K562 (cell line): Measurements from ENCODE around the gene TIMP3. TPM values are rescaled to one million over a fixed set of nuclear protein-coding genes. Genes with fewer than 3 reads are reported as not detected.

ENCODE experiments used
- ATAC-seq: fragments of 200-7000 bp; cut with Tn5 transposase; 3 replicates; pipeline ENCODE4 v1.9.1; 2020; ENCODE audit warnings: moderate library complexity
- BruUV-seq: library from RNA; stranded (reverse); fragments of 400-500 nt; replicated peaks from 2 replicates; lab custom pipeline; 2021; lab: Mats Ljungman, UMichigan
- CTCF ChIA-PET: fragments of 300-600 bp; formaldehyde crosslinking; extraction: SDS; loops from one replicate; lab custom pipeline; 2021; ENCODE audit warnings: low intra/inter-chr PET ratio; lab: Yijun Ruan, JAX
- POLR2A ChIA-PET: fragments of 300-600, 350-650 bp; sonication (Branson Sonifier 250); formaldehyde crosslinking; extraction: SDS; loops from one replicate; lab custom pipeline; 2021; ENCODE audit warnings: antibody characterized with exemption, inconsistent platforms; lab: Yijun Ruan, JAX
- DNase-seq, 4 experiments: peaks; one replicate each; pipeline versions ENCODE4 v3.0.0 to v3.0.0-alpha.2; 2011 to 2018; ENCODE audit warnings: low spot score in 3 of 4, mixed read lengths in 3 of 4; ENCODE audit errors: extremely low read depth in 1 of 4
- FAIRE-seq: peaks from 2 replicates; lab custom pipeline; 2011; peaks lifted over from hg19 to GRCh38; lab: Jason Lieb, UNC
- H2AFZ ChIP-seq: 2 replicates; pipeline ENCODE4 v1.6.0; 2011; ENCODE audit warnings: low read depth, low read length, control low read depth, inconsistent platforms
- H3K27ac ChIP-seq: fragments of 200-600 bp; 3 replicates; pipeline ENCODE4 v1.8.0; 2011; ENCODE audit warnings: low read depth, mild to moderate bottlenecking, control low read depth, inconsistent platforms, low read length, moderate library complexity, mixed read lengths; ENCODE audit errors: extremely low read depth
- H3K27me3 ChIP-seq, 2 experiments: fragments of 300-600 bp in 1 of 2; 2 replicates in 1 of 2; 3 replicates in 1 of 2; pipeline versions ENCODE4 v1.6.0 to v1.8.0; 2011; ENCODE audit warnings: inconsistent platforms in 2 of 2, low read length in 2 of 2, mild to moderate bottlenecking in 1 of 2, mixed read lengths in 1 of 2, moderate library complexity in 1 of 2; ENCODE audit not compliant: control insufficient read depth in 2 of 2, insufficient read depth in 2 of 2
- H3K36me3 ChIP-seq: fragments of 300-600 bp; 3 replicates; pipeline ENCODE4 v1.8.0; 2011; ENCODE audit warnings: mild to moderate bottlenecking, low read length, inconsistent platforms; ENCODE audit not compliant: control insufficient read depth, insufficient read depth
- H3K4me1 ChIP-seq, 2 experiments: fragments of 200-600 bp in 1 of 2; replicated peaks in 1 of 2; 2 replicates in 1 of 2; 3 replicates in 1 of 2; pipeline versions ENCODE4 v1.5.1 to v1.8.0; 2011; ENCODE audit warnings: inconsistent platforms in 2 of 2, low read length in 2 of 2, mild to moderate bottlenecking in 1 of 2, mixed read lengths in 1 of 2, moderate library complexity in 1 of 2; ENCODE audit not compliant: control insufficient read depth in 2 of 2, insufficient read depth in 2 of 2
- H3K4me2 ChIP-seq: 2 replicates; pipeline ENCODE4 v1.6.1; 2011; ENCODE audit warnings: low read length, control low read depth, inconsistent platforms, mixed read lengths; ENCODE audit not compliant: insufficient read depth
- H3K4me3 ChIP-seq: fragments of 200-600 bp; sonication (generic), shearing (Covaris generic); 2 replicates; pipeline ENCODE4 v1.5.1; 2016; ENCODE audit warnings: control low read depth, inconsistent platforms
- H3K79me2 ChIP-seq: fragments of 200-600 bp; 3 replicates; pipeline ENCODE4 v1.8.0; 2011; ENCODE audit warnings: low read length, inconsistent platforms; ENCODE audit not compliant: control insufficient read depth, insufficient read depth
- H3K9ac ChIP-seq, 2 experiments: 2 replicates each; pipeline versions ENCODE4 v1.6.0 to v1.6.1; 2011; ENCODE audit warnings: low read depth in 2 of 2, low read length in 2 of 2, control low read depth in 1 of 2, inconsistent platforms in 1 of 2, mild to moderate bottlenecking in 1 of 2, mixed read lengths in 1 of 2; ENCODE audit not compliant: insufficient read depth in 1 of 2
- H3K9me1 ChIP-seq: one replicate; pipeline ENCODE4 v1.6.0; 2011; ENCODE audit warnings: inconsistent platforms, mild to moderate bottlenecking, low read length, moderate library complexity; ENCODE audit not compliant: control insufficient read depth, insufficient read depth
- H3K9me3 ChIP-seq: replicated peaks from 2 replicates; pipeline ENCODE4 v1.5.1; 2011; ENCODE audit warnings: low read depth, low read length, inconsistent platforms; ENCODE audit not compliant: control insufficient read depth, insufficient read depth
- H4K20me1 ChIP-seq: replicated peaks from 2 replicates; pipeline ENCODE4 v1.6.1; 2011; ENCODE audit warnings: low read length, inconsistent platforms, mixed read lengths; ENCODE audit not compliant: control insufficient read depth, insufficient read depth
- CLOCK ChIP-seq: fragments of 250-450 bp; sonication (Bioruptor Pico); IDR thresholded peaks from 2 replicates; pipeline ENCODE4 v1.4.0; 2020; ENCODE audit warnings: mild to moderate bottlenecking, moderate library complexity, borderline replicate concordance
- KAT7 ChIP-seq: sonication (generic); formaldehyde crosslinking; IDR thresholded peaks from 2 replicates; pipeline ENCODE4 v1.8.0; 2022; ENCODE audit warnings: missing genetic modification reagents, mild to moderate bottlenecking, borderline replicate concordance
- MCM3 ChIP-seq: fragments of 450-650 bp; IDR thresholded peaks from 2 replicates; pipeline ENCODE4 v1.6.1; 2016
- MTF1 ChIP-seq: fragments of 250-450 bp; sonication (Bioruptor Pico); IDR thresholded peaks from 2 replicates; pipeline ENCODE4 v1.9.0; 2021; ENCODE audit warnings: moderate library complexity, mild to moderate bottlenecking, inconsistent platforms, borderline replicate concordance
- NEUROD1 ChIP-seq: fragments of 150-350 bp; IDR thresholded peaks from 2 replicates; pipeline ENCODE4 v1.6.1; 2014; ENCODE audit warnings: borderline replicate concordance, low read length, low read depth; ENCODE audit not compliant: partially characterized antibody
- NRF1 ChIP-seq, 2 experiments: fragments of 450-650 bp; IDR thresholded peaks in 1 of 2; conservative IDR thresholded peaks in 1 of 2; 2 replicates each; pipeline ENCODE4 v1.6.1; 2014; ENCODE audit warnings: mild to moderate bottlenecking in 2 of 2
- PBX2 ChIP-seq, 2 experiments: IDR thresholded peaks in 1 of 2; conservative IDR thresholded peaks in 1 of 2; 2 replicates each; pipeline ENCODE4 v1.6.1; 2016; ENCODE audit warnings: low read depth in 2 of 2, mild to moderate bottlenecking in 1 of 2, missing compliant biosample characterization in 1 of 2, missing genetic modification characterization in 1 of 2, moderate library complexity in 1 of 2
- SMARCA4 ChIP-seq: fragments of 450-650 bp; IDR thresholded peaks from 2 replicates; pipeline ENCODE4 v1.6.1; 2016
- SRSF7 ChIP-seq: fragments of 200-400 bp; formaldehyde crosslinking; optimal IDR thresholded peaks from 2 replicates; pipeline ENCODE3; 2017; ENCODE audit warnings: mild to moderate bottlenecking, low read depth, low read length
- STAT5B ChIP-seq: fragments of 250-450 bp; sonication (Bioruptor Pico); IDR thresholded peaks from 2 replicates; pipeline ENCODE4 v1.8.0; 2021; ENCODE audit warnings: mild to moderate bottlenecking, inconsistent platforms
- ZNF76 ChIP-seq: fragments of 250-450 bp; sonication (Bioruptor Pico); IDR thresholded peaks from 2 replicates; pipeline ENCODE4 v1.4.0; 2020; ENCODE audit warnings: mild to moderate bottlenecking, moderate library complexity, borderline replicate concordance
- ZNF830 ChIP-seq: fragments of 250-450 bp; sonication (Bioruptor Pico); IDR thresholded peaks from 2 replicates; pipeline ENCODE4 v1.5.0; 2021; ENCODE audit warnings: mild to moderate bottlenecking
- WGBS: fragments of 100-300 bp; shearing (Covaris generic); methylation state at CpG from one replicate; pipeline ENCODE4 v1.1.6; 2016; ENCODE audit warnings: low coverage, mixed read lengths; ENCODE audit not compliant: insufficient coverage; ENCODE audit errors: missing lambda C conversion rate; 5-methylcytosine and 5-hydroxymethylcytosine counted together
- in situ Hi-C: fragments of 300-500 bp; cut with MboI; formaldehyde crosslinking; loops from 4 replicates; pipeline ENCODE4 v1.15.0; 2018; ENCODE audit warnings: inconsistent platforms, mixed read lengths
- intact Hi-C: fragments of 100-400 bp; cut with micrococcal nuclease; formaldehyde crosslinking; loops from 2 replicates; pipeline ENCODE4 v1.14.2; 2022
- polyA plus RNA-seq, 8 experiments: library from polyadenylated mRNA; depleted of rRNA in 4 of 8; stranded (reverse) in 5 of 8; unstranded in 3 of 8; fragments of >200 nt; fragmentation: Nextera tagmentation in 2 of 8; fragmentation: Illumina TruSeq in 1 of 8; extraction: Ambion mirVana in 2 of 8; extraction: Trizol in 1 of 8; gene quantifications; 2 replicates each; pipeline versions ENCODE4 v1.2.1 to v1.2.3, GENCODE V29; 2011 to 2014; ENCODE audit warnings: inconsistent platforms in 1 of 8, missing spikeins in 1 of 8
- total RNA-seq, 7 experiments: library from RNA; depleted of rRNA in 6 of 7; stranded (reverse); fragments of >200 nt in 6 of 7; fragmentation: Illumina TruSeq in 2 of 7; extraction: Trizol in 2 of 7; gene quantifications; 2 replicates each; pipeline versions ENCODE4 v1.2.1 to v1.2.3, GENCODE V29; 2011 to 2021; ENCODE audit warnings: low replicate concordance in 1 of 7
- TF ChIP-seq, protein P1 (sequence below): fragments of 450-650 bp; IDR thresholded peaks from 2 replicates; pipeline ENCODE4 v1.7.1; 2018; ENCODE audit warnings: mild to moderate bottlenecking, low read depth; ENCODE audit not compliant: partially characterized antibody

Gene TIMP3
- total and polyA plus RNA-seq, 9 of the 15 experiments (the other 6 are each of a cell fraction or from before 2014, with no cell fraction given), result 0.07 to 0.73 (median 0.18) TPM

DNA sequence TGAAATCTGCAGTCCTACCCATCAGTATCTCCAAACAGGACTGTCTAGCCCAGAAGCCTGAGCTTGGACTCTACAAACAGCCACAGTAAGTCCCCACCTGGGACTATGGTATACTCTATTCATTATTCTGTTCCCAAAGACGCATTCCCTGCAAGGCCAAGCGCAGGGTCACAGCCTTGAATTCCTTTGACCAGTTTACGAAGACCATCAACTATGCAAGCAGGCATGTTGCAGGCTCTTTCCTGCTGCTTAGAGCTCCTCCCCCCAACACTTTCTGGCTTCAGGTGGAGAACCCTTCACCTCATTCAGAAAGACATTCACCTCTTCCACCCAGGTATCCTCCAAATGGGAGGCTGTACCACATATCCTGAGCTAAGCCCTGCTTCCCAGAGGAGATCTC is 62.5 kb downstream of the TIMP3 start (continued):
- TF ChIP-seq, protein P1, sequence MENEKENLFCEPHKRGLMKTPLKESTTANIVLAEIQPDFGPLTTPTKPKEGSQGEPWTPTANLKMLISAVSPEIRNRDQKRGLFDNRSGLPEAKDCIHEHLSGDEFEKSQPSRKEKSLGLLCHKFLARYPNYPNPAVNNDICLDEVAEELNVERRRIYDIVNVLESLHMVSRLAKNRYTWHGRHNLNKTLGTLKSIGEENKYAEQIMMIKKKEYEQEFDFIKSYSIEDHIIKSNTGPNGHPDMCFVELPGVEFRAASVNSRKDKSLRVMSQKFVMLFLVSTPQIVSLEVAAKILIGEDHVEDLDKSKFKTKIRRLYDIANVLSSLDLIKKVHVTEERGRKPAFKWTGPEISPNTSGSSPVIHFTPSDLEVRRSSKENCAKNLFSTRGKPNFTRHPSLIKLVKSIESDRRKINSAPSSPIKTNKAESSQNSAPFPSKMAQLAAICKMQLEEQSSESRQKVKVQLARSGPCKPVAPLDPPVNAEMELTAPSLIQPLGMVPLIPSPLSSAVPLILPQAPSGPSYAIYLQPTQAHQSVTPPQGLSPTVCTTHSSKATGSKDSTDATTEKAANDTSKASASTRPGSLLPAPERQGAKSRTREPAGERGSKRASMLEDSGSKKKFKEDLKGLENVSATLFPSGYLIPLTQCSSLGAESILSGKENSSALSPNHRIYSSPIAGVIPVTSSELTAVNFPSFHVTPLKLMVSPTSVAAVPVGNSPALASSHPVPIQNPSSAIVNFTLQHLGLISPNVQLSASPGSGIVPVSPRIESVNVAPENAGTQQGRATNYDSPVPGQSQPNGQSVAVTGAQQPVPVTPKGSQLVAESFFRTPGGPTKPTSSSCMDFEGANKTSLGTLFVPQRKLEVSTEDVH, result no peak
- TF ChIP-seq NRF1 (conservative IDR thresholded peaks at IDR 0.05 in 1 of 2, IDR thresholded peaks at IDR 0.05 in 1 of 2), result no peak

DNA sequence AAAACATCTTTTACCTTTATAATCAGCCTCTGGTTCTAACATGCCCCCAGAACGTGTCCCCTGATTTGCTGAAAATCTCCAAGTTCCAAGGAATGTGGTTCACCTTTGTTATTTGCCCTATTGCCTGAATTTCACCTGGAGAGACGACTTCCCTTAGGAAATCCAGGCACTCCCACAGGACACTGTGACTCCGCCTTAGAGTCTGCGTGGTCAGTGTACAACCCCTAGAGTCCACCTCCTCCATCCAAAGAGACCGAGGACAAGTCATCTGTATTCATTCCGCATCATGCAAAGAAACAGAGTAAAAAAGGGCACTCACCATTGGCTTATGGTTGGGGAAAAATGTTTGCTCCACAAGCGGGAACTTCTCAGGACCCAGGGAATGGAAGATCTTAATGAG is 63.1 kb downstream of the TIMP3 start:
- peaks cover 0 to 3% of the 10 kb centered on the region in 2 experiments; a peak in 2 of 5 replicates for H3K4me1 ChIP-seq
- TF ChIP-seq CLOCK (no peak), ZNF76 (CRISPR knock-in tag) (no peak), MCM3 (no peak), SMARCA4 (no peak), MTF1 (CRISPR knock-in tag) (no peak), STAT5B (CRISPR knock-in tag) (no peak), KAT7 (CRISPR knock-in tag) (no peak), SRSF7 (no peak), PBX2 (CRISPR knock-in tag; IDR thresholded peaks at IDR 0.05; ENCODE audit: low read depth) (no peak), PBX2 (tag; conservative IDR thresholded peaks at IDR 0.05; ENCODE audit: low read depth) (no peak), ZNF830 (CRISPR knock-in tag) (no peak), NEUROD1 (no peak)

More for the DNA sequence above, 63.1 kb downstream of the TIMP3 start:
- H2AFZ ChIP-seq, result no peak overlapping the region
- H3K27ac ChIP-seq, result no peak overlapping the region
- intact Hi-C loops, result no loop called here
- DNase-seq, result no peak
- H3K9ac ChIP-seq, result no peak overlapping the region
- no peak for FAIRE-seq
- H3K27me3 ChIP-seq, result no peaks in the 10 kb centered on the region
- ATAC-seq, result no peak
- no peaks in the 10 kb centered on the region for H3K9me3 ChIP-seq
- ChIA-PET POLR2A (interaction anchor here (1.0 kb wide), 1 partner anchor 12 kb away, joined by 3 read pairs; no protein-coding TSS in a partner anchor), CTCF (no interaction called here)
- no peaks in the 10 kb centered on the region for H3K79me2 ChIP-seq
- no peaks in the 10 kb centered on the region for H4K20me1 ChIP-seq
- 42% methylated on average over 7 of the region's 7 CpGs for WGBS
- no TSS peak for BruUV-seq
- H3K4me2 ChIP-seq, result no peak overlapping the region
- no peaks in the 10 kb centered on the region for H3K36me3 ChIP-seq
- in situ Hi-C loops, result no loop called here
- no peaks in the 10 kb centered on the region for H3K9me1 ChIP-seq
- no peak overlapping the region for H3K4me3 ChIP-seq
